IMR-90 (cell line): ENCODE measurements around the gene IL11RA. TPM values are rescaled to one million over a fixed set of nuclear protein-coding genes. Genes with fewer than 3 reads are reported as not detected.

Experiments
- ATAC-seq: fragments of 200-7000 bp; cut with Tn5 transposase; 2 replicates; pipeline ENCODE4 v1.9.1; 2020; ENCODE audit warnings: low read depth, mild to moderate bottlenecking, moderate library complexity
- BruUV-seq: library from RNA; stranded (reverse); fragments of 400-500 nt; replicated peaks from 2 replicates; lab custom pipeline; 2021; lab: Mats Ljungman, UMichigan
- CTCF ChIA-PET: fragments of 300-600 bp; formaldehyde crosslinking; extraction: SDS; loops from one replicate; lab custom pipeline; 2021; ENCODE audit warnings: antibody characterized with exemption; lab: Yijun Ruan, JAX
- POLR2A ChIA-PET: fragments of 300-600 bp; sonication (Branson Sonifier 250); formaldehyde crosslinking; loops from one replicate; lab custom pipeline; 2022; ENCODE audit warnings: antibody characterized with exemption; ENCODE audit not compliant: unreplicated experiment; lab: Charles Lee
- DNase-seq: peaks from one replicate; pipeline ENCODE4 v3.0.0; 2013
- H2AFZ ChIP-seq: replicated peaks from 2 replicates; pipeline ENCODE3; 2013; ENCODE audit warnings: low read length, mild to moderate bottlenecking; ENCODE audit not compliant: poor library complexity
- H2AK5ac ChIP-seq: 2 replicates; pipeline ENCODE4 v1.6.1; 2013; ENCODE audit warnings: low read depth, low read length, inconsistent platforms
- H2AK9ac ChIP-seq: replicated peaks from 2 replicates; pipeline ENCODE3; 2013; ENCODE audit warnings: mild to moderate bottlenecking, low read depth, low read length, moderate library complexity; ENCODE audit not compliant: poor library complexity
- H2BK120ac ChIP-seq: 2 replicates; pipeline ENCODE4 v1.6.1; 2013; ENCODE audit warnings: low read depth, low read length, inconsistent platforms
- H2BK15ac ChIP-seq: 3 replicates; pipeline ENCODE4 v1.6.1; 2013; ENCODE audit warnings: low read depth, low read length, inconsistent platforms
- H2BK20ac ChIP-seq: 2 replicates; pipeline ENCODE4 v1.6.1; 2013; ENCODE audit warnings: low read depth, mild to moderate bottlenecking, inconsistent platforms, low read length, moderate library complexity
- H2BK5ac ChIP-seq: 2 replicates; pipeline ENCODE4 v1.6.1; 2013; ENCODE audit warnings: mild to moderate bottlenecking, low read depth, low read length, inconsistent platforms; ENCODE audit not compliant: poor library complexity, severe bottlenecking
- H3K14ac ChIP-seq: replicated peaks from 2 replicates; pipeline ENCODE4 v1.6.1; 2013; ENCODE audit warnings: low read depth, low read length, inconsistent platforms
- H3K18ac ChIP-seq: 2 replicates; pipeline ENCODE4 v1.6.1; 2013; ENCODE audit warnings: low read depth, low read length, control low read depth
- H3K23ac ChIP-seq: 2 replicates; pipeline ENCODE4 v1.6.1; 2013; ENCODE audit warnings: low read depth, low read length, inconsistent platforms
- H3K27ac ChIP-seq: 2 replicates; pipeline ENCODE4 v1.5.1; 2013; ENCODE audit warnings: mild to moderate bottlenecking, control low read depth, low read length; ENCODE audit not compliant: insufficient read depth
- H3K27me3 ChIP-seq: 2 replicates; pipeline ENCODE4 v1.6.1; 2013; ENCODE audit warnings: low read length; ENCODE audit not compliant: control insufficient read depth, insufficient read depth
- H3K36me3 ChIP-seq: 2 replicates; pipeline ENCODE4 v1.6.1; 2013; ENCODE audit warnings: low read length, mixed read lengths; ENCODE audit not compliant: control insufficient read depth, insufficient read depth
- H3K4ac ChIP-seq: 2 replicates; pipeline ENCODE4 v1.6.1; 2013; ENCODE audit warnings: low read depth, low read length, inconsistent platforms
- H3K4me1 ChIP-seq: 2 replicates; pipeline ENCODE4 v1.6.1; 2013; ENCODE audit warnings: low read length, mixed read lengths; ENCODE audit not compliant: control insufficient read depth, insufficient read depth
- H3K4me2 ChIP-seq: 2 replicates; pipeline ENCODE4 v1.6.1; 2013; ENCODE audit warnings: low read depth, mild to moderate bottlenecking, control low read depth, low read length, moderate library complexity
- H3K4me3 ChIP-seq: 2 replicates; pipeline ENCODE4 v1.5.1; 2013; ENCODE audit warnings: low read depth, mild to moderate bottlenecking, control low read depth, low read length, moderate library complexity; ENCODE audit not compliant: insufficient read depth
- H3K56ac ChIP-seq: 2 replicates; pipeline ENCODE4 v1.6.1; 2013; ENCODE audit warnings: low read length, inconsistent platforms; ENCODE audit not compliant: insufficient read depth; ENCODE audit errors: extremely low read depth
- H3K79me1 ChIP-seq, 2 experiments: 2 replicates each; pipeline ENCODE4 v1.6.1; 2013; ENCODE audit warnings: low read length in 2 of 2, inconsistent platforms in 1 of 2, low read depth in 1 of 2
- H3K9ac ChIP-seq: 2 replicates; pipeline ENCODE4 v1.6.1; 2013; ENCODE audit warnings: low read depth, low read length, control low read depth
- H3K9me1 ChIP-seq: 2 replicates; pipeline ENCODE4 v1.6.1; 2013; ENCODE audit warnings: low read length, inconsistent platforms; ENCODE audit not compliant: insufficient read depth
- H3K9me3 ChIP-seq: 2 replicates; pipeline ENCODE4 v1.6.1; 2013; ENCODE audit warnings: low read length; ENCODE audit not compliant: control insufficient read depth, insufficient read depth
- H4K20me1 ChIP-seq: 2 replicates; pipeline ENCODE4 v1.6.1; 2013; ENCODE audit warnings: low read length, inconsistent platforms; ENCODE audit not compliant: insufficient read depth
- H4K5ac ChIP-seq: 2 replicates; pipeline ENCODE4 v1.6.1; 2013; ENCODE audit warnings: mild to moderate bottlenecking, low read depth, low read length, control low read depth
- H4K8ac ChIP-seq, 2 experiments: 2 replicates each; pipeline ENCODE4 v1.6.1; 2013; ENCODE audit warnings: low read depth in 2 of 2, low read length in 2 of 2, control low read depth in 1 of 2, inconsistent platforms in 1 of 2
- H4K91ac ChIP-seq: 2 replicates; pipeline ENCODE4 v1.6.1; 2013; ENCODE audit warnings: low read depth, low read length, inconsistent platforms; ENCODE audit not compliant: insufficient read depth
- BHLHE40 ChIP-seq: fragments of 150-350 bp; IDR thresholded peaks from 2 replicates; pipeline ENCODE4 v1.6.1; 2016; ENCODE audit warnings: mild to moderate bottlenecking, low read depth, low read length
- CEBPB ChIP-seq: IDR thresholded peaks from 2 replicates; pipeline ENCODE4 v1.6.1; 2012; ENCODE audit warnings: low read depth, low read length, improper control_type of control experiment
- MAZ ChIP-seq: IDR thresholded peaks from 2 replicates; pipeline ENCODE4 v1.6.1; 2012; ENCODE audit warnings: low read depth, mild to moderate bottlenecking, low read length, improper control_type of control experiment, moderate library complexity, borderline replicate concordance
- MXI1 ChIP-seq: IDR thresholded peaks from 2 replicates; pipeline ENCODE4 v1.6.1; 2012; ENCODE audit warnings: low read depth, mild to moderate bottlenecking, low read length, moderate library complexity, borderline replicate concordance
- NFE2L2 ChIP-seq: fragments of 150-350 bp; IDR thresholded peaks from 2 replicates; pipeline ENCODE4 v1.6.1; 2016; ENCODE audit warnings: low read depth, mild to moderate bottlenecking, low read length
- RAD21 ChIP-seq: IDR thresholded peaks from 2 replicates; pipeline ENCODE4 v1.6.1; 2012; ENCODE audit warnings: low read length, improper control_type of control experiment
- RCOR1 ChIP-seq: IDR thresholded peaks from 2 replicates; pipeline ENCODE4 v1.6.1; 2012; ENCODE audit warnings: mild to moderate bottlenecking, low read length, improper control_type of control experiment; ENCODE audit not compliant: insufficient replicate concordance
- RFX5 ChIP-seq: IDR thresholded peaks from 2 replicates; pipeline ENCODE4 v1.8.0; 2012; ENCODE audit warnings: low read depth, mild to moderate bottlenecking, low read length, moderate library complexity
- SMC3 ChIP-seq: fragments of 150-350 bp; IDR thresholded peaks from 2 replicates; pipeline ENCODE4 v1.6.1; 2016; ENCODE audit warnings: low read depth, mild to moderate bottlenecking, antibody characterized with exemption, low read length, moderate library complexity
- WGBS, 2 experiments: methylation state at CpG; one replicate each; pipeline versions ENCODE4 v1.1.5 to v1.1.7; 2013; ENCODE audit warnings: missing lambda C conversion rate in 2 of 2; ENCODE audit not compliant: insufficient read length in 1 of 2; ENCODE audit errors: extremely low coverage in 2 of 2; 5-methylcytosine and 5-hydroxymethylcytosine counted together
- dilution Hi-C: fragments of 300-500 bp; cut with HindIII; formaldehyde crosslinking; loops from one replicate; pipeline ENCODE4 v1.14.3; 2018; ENCODE audit warnings: low sequenced_read_pairs; ENCODE audit not compliant: unreplicated experiment
- in situ Hi-C: fragments of 300-500 bp; cut with MboI; formaldehyde crosslinking; loops from 3 replicates; pipeline ENCODE4 v1.14.3; 2019; ENCODE audit warnings: low sequenced_read_pairs, inconsistent platforms, mixed read lengths
- intact Hi-C: fragments of 100-400 bp; cut with micrococcal nuclease; formaldehyde crosslinking; loops from 2 replicates; pipeline ENCODE4 v1.10.0; 2022
- polyA plus RNA-seq, 3 experiments: library from polyadenylated mRNA; depleted of rRNA; stranded (reverse); fragments of >200 nt; gene quantifications; 2 replicates each; pipeline ENCODE4 v1.2.3, GENCODE V29; 2012; ENCODE audit warnings: low replicate concordance in 1 of 3
- total RNA-seq: library from RNA; depleted of rRNA; stranded (reverse); fragments of >200 nt; gene quantifications from 2 replicates; pipeline ENCODE4 v1.2.3, GENCODE V29; 2012

Gene IL11RA
- total and polyA plus RNA-seq, 2 of the 4 experiments (the other 2 are of a cell fraction), result 8.2 to 15.9 TPM

GRCh38 chr9:34652602-34653000, 616 bp downstream of the IL11RA start:
- Histone ChIP-seq H4K91ac (peak overlapping the region; percentile 53; the same call in 1 of the 2 replicates), H2BK120ac (peak overlapping the region; percentile 73; the same call in 1 of the 2 replicates), H4K5ac (peak overlapping the region; percentile 90; the same call in 1 of the 2 replicates), H3K4me1 (peaks cover 38% of the 10 kb centered on the region), H2AFZ (peak overlapping the region; percentile 88), H3K56ac (peak overlapping the region; percentile 2; the same call in 1 of the 2 replicates), H3K27ac (no peak overlapping the region; the same call in 1 of the 2 replicates), H3K4me3 (peak overlapping the region; percentile 75), H2BK20ac (no peak overlapping the region; the same call in 1 of the 2 replicates), H3K14ac (peak overlapping the region; percentile 87), H2AK5ac (peak overlapping the region; percentile 97), H2AK9ac (peak overlapping the region; percentile 56), H3K9me3 (no peaks in the 10 kb centered on the region), H3K4me2 (peak overlapping the region; percentile 96), H3K23ac (peak overlapping the region; percentile 89), H3K9me1 (peaks cover 30% of the 10 kb centered on the region), H3K18ac (no peak overlapping the region), H3K9ac (peak overlapping the region; percentile 71), H4K8ac (peak overlapping the region; percentile 6 to 77), H4K20me1 (no peaks in the 10 kb centered on the region), H3K79me1 (peaks cover 11 to 42% of the 10 kb centered on the region in 2 experiments), H2BK15ac (peak overlapping the region; percentile 12; the same call in 1 of the 3 replicates), H3K4ac (peak overlapping the region; percentile 79), H3K27me3 (no peaks in the 10 kb centered on the region), H2BK5ac (no peak overlapping the region), H3K36me3 (peaks cover 16% of the 10 kb centered on the region)
- WGBS, 2 experiments, result 38% methylated on average over 2 of the region's 5 CpGs; no CpG with 5 or more reads in 1 of the 2 experiments
- intact Hi-C loops (no loop called here), dilution Hi-C loops (no loop called here), in situ Hi-C loops (no loop called here)
- ChIA-PET CTCF (interaction anchor here (1.0 to 1.9 kb wide), 2 partner anchors 12 to 50 kb away, joined by 3 to 6 read pairs; no protein-coding TSS in a partner anchor), POLR2A (no interaction called here)
- ATAC-seq, result peak; percentile 3
- BruUV-seq, result no TSS peak
- TF ChIP-seq MAZ, result no peak
- no peak for TF ChIP-seq CEBPB
- no peak for TF ChIP-seq RFX5
- no peak for TF ChIP-seq SMC3
- no peak for TF ChIP-seq BHLHE40
- peak; percentile 86 for TF ChIP-seq MXI1
- no peak for TF ChIP-seq NFE2L2
- TF ChIP-seq RCOR1, result no peak
- no peak for TF ChIP-seq RAD21
- no peak for DNase-seq
